GM19452 (cell line): ENCODE measurements around the gene EBLN1.
"Not testable (repeated sequence)": the region's sequence is repeated elsewhere in the genome, so short reads cannot be mapped to it uniquely, and the experiment has no call there.

Source experiments
- ATAC-seq: cut with Tn5 transposase; IDR thresholded peaks from one replicate; pipeline ENCODE4 v1.9.1; 2021; ENCODE audit not compliant: unreplicated experiment

The EBLN1 gene

DNA sequence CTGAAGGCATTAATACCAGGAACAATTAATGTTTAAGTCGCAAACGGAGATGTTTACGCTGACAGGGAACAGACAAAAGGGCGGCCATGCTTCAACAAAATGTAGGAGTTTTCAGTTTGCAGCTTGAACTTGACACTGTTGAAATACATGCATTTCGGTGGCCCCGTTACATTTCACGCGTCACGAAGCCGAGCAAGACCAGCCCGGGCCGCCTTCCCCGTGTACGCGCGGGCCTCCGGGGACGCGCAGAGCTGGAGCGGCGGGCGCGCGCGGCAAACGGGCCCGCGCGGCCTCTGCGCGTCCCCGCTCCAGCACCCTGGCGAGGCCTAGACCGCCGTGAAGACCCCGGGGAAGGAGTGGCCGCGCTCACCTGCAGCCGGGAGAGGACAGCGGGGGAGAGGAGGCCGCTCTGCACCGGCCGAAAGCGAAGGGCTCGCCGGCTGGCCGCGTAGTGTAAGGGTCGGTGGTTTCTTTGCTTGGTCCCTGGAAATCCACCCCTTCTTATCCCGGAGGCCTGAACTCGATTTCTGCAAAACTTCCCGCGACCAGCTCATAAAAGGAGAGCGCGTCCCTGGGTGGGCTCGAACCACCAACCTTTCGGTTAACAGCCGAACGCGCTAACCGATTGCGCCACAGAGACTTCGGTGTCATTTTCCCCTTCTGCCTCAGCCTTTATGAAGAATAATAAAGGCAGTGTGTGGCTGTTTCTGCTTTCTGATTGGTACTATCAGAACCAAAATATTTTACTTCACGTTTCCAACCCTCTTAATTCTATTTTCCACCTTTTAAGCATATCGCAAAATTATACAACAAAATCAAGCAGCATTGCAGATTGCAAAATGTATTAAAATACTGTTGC lies 11.4 kb upstream of the EBLN1 start:
- ATAC-seq, result peak; percentile 88

DNA sequence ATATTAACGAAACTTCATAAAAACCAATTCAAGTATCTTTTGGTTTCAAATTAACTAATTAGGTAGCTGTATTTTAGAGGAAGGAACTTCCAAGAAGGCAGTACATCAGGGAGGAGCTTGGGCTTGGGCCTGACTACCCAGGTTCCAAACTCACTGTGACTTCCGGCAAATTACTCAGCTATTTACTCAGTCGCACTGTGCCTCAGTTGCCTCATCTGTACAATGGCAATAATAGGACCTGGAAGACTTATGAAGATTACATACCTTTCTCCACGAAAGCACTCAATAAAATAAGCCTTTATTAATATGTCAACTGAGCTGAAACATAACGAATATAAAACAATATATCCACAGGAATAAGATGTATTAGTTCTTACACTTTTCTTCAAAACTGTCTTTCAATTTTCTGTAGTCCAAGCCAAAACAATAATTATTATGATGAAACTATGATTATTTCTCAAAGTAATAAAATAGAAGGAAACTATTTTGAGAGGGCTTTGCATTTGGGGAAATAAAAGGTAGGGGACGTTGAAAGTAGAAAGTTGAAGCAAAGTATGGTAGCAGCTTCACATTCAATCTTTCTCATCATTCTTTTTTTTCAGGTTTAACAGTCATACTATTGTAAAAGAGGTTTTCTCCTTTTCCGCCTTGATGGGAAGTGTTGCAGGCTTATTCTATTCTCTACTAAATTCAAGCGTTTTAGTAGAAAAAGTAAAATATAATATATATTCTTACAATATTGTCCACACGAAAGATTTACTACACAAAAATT lies 10.5 kb upstream of the EBLN1 start:
- no peak for ATAC-seq

DNA sequence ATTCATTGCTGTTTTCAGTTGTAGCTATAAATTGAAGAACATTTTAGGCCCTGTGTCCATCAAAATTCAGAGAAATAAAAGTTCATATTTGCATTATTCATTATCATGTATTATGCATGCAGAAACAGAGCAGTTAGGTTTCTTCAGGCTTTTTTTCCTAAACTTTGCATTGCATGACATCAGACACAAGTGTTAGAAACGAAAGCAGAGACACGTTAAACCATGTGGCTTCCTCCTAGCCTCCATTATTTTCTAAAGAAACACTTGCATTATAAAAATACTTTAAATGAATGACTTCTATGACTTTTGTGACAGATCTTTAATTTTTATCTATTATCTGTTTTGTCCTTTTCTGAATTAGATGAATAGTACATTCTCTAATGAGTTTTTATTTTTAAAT lies 8.8 kb upstream of the EBLN1 start:
- ATAC-seq, result no peak

DNA sequence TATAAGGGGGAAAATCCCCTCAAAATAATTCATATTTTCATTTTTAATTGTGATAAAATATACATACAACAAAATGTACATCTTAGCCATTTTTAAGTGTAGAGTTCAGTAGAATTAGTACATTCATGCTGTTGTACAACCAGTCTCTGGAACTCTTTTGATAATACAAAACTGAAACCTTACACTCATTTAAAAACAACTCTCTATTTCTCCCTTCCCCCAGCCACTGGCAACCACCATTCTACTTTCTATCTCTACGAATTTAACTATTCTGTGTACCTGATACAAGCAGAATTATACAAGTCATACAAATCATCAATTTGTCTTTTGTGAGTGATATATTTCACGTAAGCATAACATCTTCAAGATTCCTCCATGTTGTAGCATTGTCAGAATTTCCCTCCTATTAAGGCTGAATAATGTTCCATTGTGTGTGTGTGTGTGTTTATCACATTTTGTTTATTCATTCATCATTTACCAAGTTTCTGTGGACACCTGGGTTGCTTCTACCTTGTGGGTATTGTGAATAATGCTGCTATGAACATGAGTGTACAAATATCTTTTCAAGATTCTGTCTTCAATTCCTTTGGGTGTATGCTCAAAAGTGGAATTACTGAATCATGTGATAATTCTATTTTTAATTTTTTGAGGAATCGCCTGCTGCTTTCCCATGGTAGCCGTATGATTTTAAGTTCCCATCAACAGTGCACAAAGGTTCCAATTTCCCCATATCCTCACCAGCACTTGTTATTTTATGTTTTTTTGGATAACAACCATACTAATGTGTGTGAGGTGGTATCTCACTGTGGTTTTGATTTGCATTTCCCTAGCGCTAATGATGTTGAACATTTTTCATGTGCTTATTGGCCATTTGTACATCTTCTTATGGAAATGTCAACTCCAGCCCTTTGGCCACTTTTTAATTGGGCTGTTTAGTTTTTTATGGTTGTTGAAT lies 4.7 kb upstream of the EBLN1 start:
- ATAC-seq, result peak; percentile 57

DNA sequence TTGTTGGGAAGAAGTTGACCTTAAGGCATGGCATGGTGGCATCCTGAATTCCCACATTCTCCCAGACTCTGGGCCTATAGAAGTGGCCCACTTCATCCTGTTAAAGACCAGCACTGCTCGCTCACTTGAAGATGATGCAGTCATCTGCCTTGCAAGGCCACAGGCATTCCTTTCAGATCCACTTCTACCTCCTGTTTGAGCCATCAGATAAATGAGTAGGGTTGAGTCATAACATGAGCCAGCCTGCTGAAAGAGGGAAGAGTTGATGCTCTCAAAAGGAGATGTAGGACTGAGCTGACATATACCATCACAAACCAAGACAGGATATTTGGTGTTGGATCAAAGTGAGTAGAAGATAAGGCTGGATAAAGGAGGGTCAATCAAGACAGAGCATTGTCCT lies 1.5 kb upstream of the EBLN1 start:
- no peak for ATAC-seq

DNA sequence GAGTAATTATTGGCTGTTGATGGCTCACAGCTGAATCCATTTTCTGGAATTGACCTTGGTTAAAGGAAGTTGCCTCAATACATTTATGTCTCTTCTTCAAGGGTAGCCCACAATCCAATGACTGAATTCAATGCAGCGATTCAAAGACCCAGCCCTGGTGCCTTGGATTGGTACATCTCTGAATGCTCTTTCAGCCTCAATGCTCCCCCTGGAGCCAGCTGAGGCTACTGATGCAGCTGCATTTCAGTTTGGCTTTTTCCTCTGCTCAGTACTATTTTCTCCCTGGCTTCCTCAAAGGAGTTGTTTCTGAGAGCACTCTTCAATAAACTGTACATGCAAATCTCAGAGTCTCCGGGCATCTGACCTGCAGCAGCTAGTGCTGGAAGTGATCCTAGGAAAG lies 633 bp upstream of the EBLN1 start:
- no peak for ATAC-seq

DNA sequence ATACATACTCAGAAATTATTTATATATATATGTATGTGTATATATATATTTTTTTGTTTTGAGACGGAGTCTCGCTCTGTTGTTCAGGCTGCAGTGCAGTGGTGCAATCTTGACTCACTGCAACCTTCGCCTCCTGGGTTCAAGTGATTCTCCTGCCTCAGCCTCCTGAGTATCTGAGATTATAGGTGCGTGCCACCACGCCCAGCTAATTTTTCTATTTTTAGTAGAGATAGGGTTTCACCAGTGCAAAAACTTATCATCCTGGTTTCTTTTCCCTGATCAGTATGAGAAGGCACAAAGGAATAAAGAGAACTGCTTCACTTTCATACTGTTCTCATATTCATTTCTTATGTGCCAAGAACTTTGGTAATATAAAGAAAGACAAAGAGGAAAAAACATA lies 731 bp downstream of the EBLN1 start:
- not testable (repeated sequence) for ATAC-seq

DNA sequence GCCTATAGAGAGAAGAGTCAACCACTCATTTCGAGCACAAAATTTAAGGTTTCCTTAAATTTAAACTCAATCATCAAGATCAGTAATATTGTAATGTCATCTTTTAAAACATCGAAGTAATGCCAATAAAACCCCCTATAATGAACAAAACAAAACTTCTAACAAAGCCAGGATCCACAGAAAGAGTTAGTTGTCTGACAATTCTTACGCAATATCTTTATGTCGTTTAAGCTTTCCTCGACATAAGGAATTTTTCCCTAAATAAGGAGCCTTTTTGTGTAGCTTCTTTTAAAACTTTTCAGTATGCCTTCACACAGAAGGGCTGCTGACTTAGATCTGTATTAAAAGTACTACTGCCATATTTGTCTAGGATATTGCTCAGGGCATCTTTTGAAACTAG lies 7.5 kb downstream of the EBLN1 start:
- ATAC-seq, result no peak

DNA sequence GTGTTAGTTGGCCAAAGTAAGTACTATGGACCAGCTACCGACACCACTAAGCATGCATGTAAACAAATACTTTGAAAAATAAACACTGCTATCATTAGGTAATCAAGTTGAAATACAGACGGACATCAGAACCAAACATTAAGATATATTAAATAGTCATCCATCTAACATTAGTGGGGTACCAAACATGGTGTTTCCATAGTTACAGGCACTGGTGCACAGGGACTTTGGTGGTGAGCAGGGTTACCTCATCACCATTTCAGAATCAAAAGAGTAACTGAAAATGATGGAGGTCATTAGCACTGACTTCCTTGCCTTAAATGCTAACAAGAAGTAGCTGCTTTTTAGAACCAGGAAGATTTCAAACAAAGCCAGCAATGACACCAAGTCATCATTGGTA lies 23.9 kb downstream of the EBLN1 start:
- ATAC-seq, result no peak

DNA sequence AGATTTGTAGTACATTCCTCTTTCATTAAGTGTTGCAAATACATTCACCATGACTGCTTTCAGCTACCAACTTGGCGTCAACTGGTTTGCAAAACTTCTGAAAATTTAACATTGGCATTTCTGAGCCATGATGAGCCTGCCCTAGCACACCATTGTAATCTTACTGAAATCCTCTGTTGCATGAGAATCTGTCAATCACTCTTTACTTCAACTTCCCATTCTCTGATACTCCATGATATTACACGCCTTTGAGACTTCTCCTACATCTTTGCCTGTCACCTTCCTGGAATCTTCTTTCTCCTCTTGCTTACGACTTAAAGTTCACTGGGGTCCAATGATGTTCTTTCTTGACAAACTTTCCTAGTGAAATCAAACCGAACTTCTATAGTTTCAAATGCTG lies 32.2 kb downstream of the EBLN1 start:
- no peak for ATAC-seq

DNA sequence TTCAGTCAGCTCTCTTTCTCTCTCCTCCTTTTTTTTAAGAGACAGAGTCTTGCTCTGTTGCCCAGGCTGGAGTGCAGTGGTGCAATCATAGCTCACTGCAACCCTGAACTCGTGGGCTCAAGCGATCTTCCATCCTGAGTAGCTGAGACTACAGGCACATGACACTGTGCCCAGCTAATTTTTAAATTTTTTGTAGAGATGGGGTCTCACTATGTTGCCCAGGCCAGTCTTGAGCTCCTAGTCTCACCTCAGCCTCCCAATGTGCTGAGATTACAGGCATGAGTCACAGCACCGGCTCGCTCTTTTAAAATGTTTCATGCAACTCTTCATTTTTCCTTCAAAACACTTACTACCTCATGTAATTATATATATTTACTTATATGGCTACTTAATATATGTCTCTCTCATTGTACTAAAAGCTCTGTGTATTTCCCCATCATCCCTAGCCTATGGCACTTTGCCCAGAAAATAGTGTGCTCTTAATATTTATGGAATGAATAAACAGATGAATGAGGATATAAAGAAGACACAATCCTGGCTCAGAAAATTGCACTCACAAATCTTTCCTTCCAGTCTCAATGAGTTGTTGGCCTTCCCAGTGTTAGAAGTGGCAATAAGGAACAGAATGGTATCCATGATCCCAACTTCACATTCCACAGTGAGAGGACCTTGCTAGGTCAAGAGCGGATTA lies 33.9 kb downstream of the EBLN1 start:
- ATAC-seq, result no peak

DNA sequence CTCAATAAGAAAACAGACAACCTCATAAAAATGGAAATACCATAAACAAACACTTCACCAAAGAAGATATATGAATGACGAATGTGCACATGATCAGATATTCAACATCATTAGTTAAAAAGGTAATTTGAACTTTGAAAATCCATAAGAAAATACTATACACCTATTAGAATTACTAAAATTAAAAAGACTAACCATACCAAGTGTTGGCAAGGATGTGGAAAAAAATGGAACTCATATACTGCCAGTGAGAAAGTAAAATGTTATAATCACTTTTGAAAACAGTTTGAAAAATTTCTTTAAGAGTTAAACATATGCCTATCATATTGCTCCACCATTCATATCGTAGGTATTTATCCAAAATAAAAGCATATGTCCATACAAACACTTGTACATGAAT lies 37.1 kb downstream of the EBLN1 start:
- no peak for ATAC-seq

DNA sequence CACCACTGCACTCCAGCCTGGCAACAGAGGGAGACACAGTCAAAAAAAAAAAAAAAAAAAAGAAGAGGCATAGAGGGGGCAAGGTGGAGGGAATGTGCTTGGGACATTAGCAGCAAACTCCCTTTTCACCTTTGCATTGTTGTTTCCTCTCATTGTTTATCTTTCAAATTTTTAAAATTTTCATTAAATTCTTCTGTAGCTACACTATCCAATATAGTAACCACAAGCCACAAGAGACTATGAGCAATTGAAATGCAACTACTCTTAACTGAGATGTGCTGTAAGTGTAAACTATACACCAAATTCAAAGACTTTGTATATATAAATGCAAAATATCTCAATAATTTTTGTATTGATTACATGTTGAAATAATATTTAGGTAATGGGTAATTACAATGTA lies 43.4 kb downstream of the EBLN1 start:
- no peak for ATAC-seq

DNA sequence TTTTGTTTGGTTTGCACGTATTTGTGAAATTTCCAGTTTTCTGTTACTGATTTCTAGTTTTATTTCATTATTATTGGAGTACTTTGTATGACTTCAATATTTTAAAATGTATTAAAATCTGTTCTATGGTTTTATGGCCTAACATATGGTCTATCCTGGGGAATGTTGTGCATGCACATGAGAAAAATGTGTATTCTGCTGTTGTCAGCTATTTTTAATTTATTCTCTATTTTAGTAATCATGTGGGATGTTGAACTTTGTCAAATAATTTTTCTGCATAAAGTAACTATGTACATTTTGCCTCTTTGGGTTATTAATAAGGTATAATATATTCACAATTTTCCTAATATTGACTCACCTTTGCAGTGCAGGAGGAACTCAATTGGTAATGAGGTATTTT lies 46.7 kb downstream of the EBLN1 start:
- no peak for ATAC-seq

DNA sequence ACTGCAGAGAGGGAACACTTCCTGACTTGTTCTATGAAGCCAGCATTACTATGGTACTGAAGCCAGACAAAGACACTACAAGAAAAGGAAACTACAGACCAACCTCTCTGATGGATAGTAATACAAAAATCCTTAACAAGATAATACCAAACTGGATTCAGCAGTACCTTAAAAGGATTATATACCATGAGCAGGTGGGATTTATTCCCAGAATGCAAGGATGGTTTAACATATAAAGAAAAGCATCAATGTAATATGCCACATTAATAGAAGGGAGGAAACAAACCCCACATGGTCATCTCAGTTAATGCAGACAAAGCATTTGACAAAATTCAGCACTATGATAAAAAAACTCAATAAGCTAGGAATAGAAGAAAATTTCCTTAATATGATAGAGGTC lies 47.2 kb downstream of the EBLN1 start:
- no peak for ATAC-seq

DNA sequence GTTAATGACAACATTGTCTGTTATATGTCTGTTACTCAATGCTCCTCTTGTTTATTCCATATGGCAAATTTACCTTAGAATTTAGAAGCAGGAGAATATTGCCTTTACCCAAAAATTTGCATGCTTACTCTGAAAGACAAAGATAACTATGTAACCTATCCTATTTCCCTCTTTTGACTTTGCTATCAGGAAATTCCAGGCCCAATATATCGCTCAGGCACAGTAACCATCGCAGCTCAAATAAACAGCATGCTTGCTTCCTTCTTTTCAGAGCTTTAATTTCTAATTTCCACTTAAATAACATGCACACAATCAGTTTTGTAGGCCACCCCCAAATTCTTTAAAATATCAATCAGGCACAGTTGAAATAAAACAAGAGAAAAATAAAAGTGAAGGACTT lies 57.8 kb downstream of the EBLN1 start:
- no peak for ATAC-seq

DNA sequence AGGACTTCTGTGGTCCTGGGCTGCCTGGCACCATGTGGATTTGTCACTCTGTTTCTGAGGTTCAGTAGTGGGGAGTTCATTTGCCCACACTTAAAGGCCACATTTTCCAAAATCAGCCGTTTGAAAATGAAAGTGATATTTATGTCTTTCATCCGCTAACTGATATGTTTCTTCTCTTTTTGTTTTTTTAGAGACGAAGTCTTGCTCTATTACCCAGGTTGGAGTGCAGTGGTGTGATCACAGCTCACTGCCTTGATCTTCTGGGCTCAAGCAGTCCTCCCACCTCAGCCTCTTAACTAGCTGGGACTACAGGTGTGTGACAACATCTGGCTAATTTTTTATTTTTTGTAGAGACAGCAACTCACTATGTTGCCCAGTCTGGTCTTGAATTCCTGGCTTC lies 58.6 kb downstream of the EBLN1 start:
- no peak for ATAC-seq
